HG03095 (cell line): ENCODE data around the gene VPS26A.
A peak's percentile ranks its signal among the peaks of the same experiment; 100 is the strongest.
"Not testable (repeated sequence)": the region's sequence is repeated elsewhere in the genome, so short reads cannot be mapped to it uniquely, and the experiment has no call there.

Experiments used
- ATAC-seq: cut with Tn5 transposase; IDR thresholded peaks from one replicate; pipeline ENCODE4 v1.9.1; 2021; ENCODE audit warnings: moderate library complexity; ENCODE audit not compliant: unreplicated experiment

VPS26A gene

DNA sequence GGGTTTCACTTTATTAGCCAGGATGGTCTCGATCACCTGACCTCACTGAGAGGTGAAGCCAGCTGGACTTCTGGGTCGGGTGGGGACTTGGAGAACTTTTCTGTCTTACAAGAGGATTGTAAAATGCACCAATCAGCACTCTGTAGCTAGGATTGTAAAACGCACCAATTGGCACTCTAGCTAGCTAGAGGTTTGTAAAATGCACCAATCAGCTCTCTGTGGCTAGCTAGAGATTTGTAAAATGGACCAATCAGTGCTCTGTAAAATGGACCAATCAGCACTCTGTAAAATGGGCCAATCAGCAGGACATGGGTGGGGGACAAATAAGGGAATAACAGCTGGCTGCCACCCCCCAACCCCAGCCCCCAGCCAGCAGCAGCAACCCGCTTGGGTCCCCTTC is 51.3 kb downstream of the VPS26A start:
- ATAC-seq = not testable (repeated sequence)

DNA sequence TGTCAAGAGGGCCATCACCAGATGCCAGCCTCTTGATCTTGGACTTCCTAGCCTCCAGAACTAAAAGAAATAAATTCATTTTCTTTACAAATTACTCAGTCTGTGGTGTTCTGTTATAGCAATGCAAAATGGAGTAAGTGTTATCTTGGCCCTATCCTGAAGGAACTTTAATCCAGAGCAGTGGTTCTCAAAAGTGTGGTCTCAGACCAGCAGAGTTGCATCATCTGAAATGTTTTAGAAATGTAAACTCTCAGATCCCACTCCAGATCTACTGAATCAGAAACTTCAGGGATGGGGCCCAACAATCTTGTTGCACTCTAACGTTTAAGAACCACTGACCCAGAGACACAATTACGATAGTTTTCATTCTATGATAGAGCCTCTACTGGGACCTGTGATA is 52.8 kb downstream of the VPS26A start:
- ATAC-seq = no peak

DNA sequence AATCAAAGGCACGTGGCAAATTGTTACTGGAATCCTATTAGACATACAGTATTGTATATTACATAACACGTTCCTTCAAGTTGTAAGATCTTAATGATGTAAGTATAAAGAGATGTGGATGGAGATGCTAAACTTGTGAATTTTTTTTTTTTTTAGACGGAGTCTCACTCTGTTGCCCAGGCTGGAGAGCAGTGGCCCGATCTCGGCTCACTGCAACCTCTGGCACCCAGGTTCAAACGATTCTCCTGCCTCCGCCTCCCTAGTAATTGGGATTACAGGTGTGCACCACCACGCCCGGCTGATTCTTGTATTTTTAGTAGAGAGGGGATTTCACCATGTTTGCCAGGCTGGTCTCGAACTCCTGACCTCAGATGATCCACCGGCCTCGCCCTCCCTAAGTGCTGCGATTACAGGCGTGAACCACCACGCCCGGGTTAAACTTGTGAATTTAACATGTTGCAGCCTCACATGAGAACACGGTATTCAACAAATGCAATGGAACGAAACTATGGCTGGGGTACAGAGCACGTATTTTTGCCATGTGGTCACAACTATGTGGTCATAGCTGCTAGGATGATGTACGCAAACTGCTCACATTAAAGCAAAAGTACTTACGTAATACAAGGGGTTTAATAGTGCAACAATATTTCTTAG is 55.2 kb downstream of the VPS26A start:
- ATAC-seq = peak; percentile 9

DNA sequence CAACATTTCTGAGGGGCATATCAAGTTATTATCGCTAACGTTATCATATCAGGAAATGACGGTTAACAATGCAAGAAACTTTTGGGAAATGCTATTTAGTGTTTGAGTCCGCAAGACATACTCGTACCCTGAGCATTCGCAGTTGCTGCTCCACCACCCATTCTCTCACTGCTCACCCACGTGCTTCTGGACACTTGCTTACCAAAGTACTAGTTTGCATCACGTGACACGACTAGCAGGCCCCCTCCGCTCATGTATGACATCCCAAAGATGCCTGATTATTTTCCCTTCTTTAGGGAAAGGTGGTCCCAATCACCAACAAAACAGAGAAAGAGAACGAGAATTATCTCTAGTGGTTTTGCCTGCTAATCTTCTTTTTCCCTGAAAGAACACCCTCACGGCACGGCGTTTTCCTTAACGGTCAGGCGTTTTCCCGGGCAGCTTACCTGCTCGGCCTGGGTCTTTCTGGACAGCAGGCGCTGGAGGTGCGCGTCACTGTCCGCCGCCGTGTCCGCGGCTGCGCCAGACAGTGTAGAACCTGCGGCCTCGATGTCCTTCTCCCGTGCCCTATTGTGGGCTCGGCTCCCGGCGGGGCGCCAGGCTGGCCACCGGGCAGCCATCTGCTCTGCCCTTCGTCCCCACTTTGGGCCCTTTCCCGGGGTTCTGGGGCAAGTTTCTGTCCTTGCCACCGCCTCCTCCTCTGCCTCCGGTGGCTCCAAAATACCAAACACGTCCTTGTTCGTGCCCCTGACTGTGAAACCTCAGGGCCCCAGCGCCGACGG is 56.0 kb downstream of the VPS26A start, which contains the start of gene SUPV3L1:
Gene SUPV3L1 (plus strand): TSS at position 492 of the 782 bp plus-strand sequence. CDS start 58 bp downstream, at position 550.
- peak; percentile 84 for ATAC-seq

DNA sequence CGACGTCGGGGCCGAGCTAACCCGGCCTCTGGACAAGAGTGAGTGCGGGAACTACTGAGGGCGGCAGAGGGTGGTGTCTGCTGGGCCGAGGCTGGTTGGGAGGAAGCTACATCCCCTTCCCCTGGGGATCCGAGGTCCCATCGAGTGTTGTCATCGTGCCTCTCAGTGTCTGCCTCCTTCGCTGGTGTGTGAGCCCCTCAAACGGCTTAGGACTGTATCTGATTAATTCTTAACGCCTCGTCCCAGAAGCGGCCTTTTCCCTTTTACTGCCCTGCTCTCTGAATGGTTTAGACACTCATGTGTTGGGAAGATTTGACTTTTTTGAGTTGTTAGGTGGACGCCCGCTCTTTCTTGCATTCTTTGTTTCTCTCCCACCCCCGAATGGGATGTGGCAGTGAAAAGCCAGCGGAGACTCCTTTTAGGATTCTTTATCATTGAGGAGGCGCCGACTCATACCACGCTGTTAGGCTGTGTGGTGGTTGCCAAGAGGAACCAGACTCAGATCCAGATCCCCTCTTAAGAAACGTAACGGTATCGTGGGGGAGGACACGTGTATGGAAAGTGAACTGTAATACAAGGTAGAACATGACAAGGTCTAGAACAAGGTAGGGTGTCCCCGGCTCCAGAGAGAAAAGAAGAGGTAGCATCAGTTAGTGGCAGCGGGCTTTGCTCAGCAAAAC is 56.7 kb downstream of the VPS26A start:
- ATAC-seq = peak; percentile 25

DNA sequence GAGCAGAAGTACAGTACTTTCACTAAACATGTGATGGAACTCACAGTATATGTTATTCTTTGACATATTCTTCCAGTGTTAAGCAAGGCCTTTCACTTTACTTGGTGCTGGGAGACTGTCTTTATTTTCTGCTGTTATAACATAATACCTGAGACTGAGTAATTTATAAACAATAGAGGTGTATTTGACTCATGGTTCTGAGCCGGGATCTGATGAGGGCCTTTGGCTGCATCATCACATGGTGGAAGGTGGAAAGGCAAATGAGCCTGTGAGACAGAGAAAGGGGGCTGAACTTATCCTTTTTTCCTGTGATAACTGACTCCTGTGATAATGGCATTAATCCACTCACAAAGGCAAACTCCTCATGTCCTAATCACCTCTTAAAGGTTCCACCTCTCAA is 57.5 kb downstream of the VPS26A start:
- ATAC-seq = no peak

DNA sequence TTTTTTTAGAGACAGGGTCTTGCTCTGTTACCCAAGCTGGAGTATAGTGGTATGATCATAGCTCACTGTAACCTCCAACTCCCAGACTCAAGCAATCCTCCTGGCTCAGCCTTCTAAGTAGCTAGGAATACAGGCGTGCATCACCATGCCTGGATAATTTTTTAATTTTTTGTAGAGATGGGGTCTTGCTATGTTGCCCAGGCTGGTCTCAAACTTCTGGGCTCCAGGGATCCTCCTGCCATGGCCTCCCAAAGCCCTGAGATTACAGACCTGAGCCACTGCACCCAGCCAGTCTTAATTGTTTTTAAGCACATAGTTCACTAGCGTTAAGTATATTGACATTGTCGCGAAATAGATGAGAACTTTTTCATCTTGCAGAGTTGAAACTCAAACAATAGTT is 58.0 kb downstream of the VPS26A start:
- no peak for ATAC-seq

DNA sequence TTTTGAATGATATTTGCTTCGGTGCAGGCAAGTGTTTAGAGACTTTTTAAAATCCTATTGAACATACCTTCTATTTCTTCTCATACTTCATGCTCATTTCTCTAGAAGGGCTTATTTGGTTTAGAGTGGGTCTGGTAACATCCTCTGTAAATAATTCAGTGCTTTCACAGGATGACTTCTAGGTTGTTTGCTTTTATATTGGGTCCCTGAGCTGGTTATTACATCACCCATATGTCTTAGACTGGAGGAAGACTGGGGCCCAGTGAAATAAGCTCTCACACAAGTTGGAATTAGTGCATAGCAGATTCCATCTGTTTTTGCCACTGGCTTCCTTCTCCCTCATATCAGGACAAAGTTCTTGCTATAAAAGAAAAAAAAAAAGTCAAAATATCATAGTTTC is 62.5 kb downstream of the VPS26A start:
- ATAC-seq = no peak

DNA sequence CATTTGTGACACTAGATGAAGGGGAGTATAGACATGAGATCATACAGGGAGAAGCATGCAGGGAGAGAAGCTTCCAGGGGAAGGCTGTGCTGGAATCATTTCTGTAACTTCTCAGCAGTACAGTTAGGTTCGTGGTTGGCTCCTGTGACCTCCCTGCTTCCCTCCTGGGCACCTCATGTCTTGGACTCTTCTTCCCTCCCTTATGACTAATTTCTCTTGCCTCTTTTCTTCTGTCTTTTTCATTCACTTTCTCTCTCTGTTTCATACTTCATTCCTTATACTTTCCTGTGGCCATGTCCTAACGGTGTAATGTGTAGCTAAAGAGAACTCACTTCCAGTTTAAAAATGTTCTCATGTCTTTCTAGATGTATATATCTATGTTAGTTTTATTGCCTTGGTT is 77.1 kb downstream of the VPS26A start:
- ATAC-seq = no peak

DNA sequence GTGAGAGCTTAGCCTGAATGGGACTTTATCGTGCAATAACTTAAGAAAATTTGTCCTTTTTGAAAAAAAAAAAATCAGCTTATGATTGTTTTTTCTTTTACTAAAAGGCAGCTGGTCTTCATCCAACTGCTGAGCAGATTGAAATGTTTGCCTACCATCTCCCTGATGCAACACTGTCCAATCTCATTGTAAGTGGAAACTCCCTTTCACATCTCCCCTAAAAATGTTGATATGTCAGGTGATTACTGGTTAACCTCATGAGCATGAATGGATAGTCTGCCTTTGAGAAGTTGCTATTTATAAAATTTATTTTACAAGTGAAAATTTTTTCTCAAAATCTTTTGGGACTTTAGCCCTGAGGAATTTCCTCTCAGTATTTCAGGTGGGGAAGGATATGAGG is 78.4 kb downstream of the VPS26A start:
- no peak for ATAC-seq

DNA sequence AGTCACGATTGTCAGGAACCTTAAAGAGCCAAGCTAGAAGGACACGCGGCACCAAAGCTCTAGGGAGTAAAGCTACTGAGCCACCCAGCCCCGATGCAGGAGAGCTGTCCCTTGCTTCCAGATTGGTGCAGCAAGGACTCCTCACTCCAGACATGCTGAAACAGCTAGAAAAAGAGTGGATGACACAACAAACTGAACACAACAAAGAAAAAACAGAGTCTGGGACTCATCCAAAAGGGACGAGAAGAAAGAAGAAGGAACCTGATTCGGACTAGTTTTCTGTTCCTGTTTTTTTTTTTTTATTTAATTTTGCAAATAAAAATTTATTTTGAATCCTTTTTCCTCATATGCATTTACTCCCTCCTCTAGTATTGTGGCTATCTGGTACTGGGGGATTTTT is 84.8 kb downstream of the VPS26A start:
- no peak for ATAC-seq

DNA sequence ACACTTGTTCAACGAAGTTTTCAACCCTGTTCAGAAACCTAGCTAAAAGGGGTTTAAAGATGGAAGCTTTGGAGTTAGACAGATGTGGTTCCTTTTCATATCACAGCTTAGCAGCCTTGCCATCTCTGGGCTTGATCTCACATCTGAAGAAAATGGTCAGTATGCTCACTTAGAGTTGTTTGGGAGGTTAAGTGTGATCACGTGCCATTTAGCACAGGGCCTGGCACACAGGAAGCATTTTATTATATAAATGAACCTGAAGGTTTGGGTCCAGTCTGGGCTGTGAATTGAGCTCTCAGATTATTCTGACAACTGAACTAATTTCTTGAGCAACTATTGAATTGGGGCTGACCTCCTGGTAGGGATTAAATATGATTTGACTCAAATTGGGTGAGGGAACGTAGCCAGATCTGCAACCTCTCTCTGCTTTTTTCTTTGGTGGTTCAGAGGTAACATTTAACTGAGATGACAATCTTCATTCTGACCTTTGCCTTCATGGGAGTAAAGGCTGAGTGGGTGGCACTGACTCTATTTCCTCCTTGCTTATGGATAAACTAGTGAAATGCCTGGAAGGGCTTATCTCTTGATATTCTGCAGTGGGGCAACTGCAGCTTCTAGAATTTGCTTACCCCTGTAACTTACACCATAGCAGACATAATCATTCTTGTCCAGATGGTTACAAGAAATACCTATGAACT is 86.0 kb downstream of the VPS26A start:
- no peak for ATAC-seq

DNA sequence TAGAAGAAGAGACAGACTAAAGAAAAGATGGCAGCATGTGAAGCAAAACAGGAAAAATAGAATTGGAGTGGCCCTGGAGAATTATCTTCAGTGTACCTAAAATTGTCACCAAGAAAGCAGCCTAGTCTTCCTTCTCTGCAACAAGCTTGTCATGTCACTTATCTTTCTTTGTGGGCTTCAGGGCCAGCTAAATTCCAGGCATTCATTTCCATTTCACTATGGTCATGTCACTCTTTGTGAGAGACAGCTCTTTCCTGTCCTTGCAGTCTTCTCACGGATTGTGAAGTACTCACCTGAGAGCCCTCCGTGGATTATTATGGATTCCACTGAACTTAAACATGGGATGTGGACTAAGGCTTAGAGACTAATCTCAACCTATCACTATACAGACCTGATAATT is 87.1 kb downstream of the VPS26A start:
- ATAC-seq = no peak

DNA sequence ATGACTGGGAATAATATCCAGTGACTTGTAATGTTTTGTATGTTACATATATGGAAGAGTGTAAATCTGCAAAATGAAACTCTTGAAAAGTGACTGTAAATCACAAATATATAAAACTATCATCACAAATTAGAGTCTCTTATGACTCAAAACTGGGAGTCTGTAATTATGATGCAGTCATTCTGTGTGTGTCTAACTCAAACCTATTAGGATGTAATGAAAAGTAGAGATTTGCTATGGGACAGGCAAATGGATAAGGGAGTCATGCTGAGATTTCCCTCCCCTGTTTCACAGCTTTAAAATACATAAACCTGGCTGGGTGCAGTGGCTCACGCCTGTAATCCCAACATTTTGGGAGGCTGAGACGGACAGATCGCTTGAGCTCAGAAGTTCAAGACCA is 87.5 kb downstream of the VPS26A start:
- ATAC-seq = no peak

DNA sequence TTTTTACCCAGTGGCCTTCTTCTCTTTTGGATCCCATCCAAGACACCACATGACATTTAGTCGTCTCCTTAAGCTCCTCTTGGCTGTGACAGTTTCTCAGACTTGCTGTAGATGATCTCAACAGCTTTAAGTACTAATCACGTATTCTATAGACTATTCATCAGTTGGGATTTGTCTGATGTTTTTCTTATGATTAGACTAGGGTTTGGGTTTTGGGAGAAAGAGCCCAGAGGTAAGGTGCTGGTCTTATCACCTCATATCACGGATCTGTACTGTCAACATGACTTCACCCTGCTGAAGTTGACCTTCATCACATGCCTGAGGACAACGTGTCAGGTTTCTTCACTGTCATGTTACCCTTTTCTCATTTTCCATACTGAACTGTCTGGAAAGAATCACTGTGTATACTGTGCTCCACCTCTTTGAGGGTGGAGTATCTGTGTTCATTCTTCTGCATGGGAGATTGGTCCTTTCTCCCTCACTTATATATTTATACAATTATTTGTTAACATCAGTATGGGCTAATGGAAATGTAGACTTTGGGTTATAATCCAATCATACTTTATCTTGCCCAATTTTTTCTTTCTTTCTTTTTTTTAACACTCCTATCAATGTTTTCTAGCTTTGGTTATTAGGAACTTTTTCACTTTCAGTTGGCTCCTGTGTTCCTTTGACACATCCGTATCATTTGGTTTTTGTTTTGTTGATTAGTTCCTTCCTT is 89.8 kb downstream of the VPS26A start:
- no peak for ATAC-seq

DNA sequence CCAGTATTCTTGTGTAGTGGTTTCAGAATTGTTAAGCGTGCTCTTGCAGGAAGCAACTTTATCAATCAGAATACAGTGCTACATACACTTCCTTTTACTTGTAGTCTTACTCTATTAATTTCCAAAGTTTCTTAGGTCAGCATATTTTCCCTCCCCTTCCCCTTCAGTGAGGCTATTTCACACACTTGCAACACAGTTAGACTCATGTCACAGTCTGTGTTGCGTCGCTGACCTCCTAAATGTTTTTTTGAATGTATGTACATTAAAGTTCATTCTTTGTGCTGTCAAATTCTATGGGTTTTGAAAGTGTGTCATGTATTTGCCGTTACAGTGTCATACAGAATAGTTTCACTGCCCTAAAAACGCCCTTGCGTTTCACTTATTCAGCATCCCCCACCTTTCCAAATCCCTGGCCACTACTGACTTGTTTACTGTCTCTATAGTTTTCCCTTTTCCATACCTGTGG is 90.7 kb downstream of the VPS26A start:
- ATAC-seq = no peak

DNA sequence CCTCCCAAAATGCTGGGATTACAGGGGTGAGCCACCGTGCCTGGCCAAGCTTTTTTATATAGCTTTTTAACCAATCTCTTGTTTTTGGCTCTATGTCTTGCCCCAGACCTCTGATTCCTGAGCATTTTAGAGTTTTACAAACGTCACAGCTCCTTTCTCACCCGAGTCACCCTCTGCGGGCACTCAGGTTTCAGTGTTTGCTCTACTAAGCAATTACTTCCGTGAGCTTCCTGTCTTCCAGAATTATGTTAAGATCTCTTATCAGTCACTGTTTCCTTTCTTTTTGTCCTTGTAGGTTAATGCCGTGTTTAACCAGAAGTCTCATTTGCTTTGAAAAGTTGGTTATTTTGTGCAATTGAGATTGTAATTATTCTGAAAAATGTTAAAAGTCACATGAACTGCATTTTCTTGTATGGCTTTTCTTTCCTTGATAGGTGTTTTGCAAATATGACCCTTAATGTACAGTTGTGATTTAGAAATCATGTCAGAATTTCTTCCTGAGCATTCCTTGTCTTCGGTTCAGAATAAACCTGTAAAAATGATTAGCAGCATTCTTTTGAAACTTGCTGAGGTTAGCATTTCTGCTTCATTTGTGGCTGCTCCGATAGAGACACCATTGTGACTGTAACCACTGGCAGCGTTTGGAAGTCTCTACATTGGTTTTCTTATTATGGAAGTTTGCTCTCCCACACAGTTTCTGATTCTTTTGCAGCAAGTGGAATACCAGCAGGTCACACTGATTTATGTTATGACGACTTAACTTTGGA is 91.6 kb downstream of the VPS26A start:
- ATAC-seq = no peak

DNA sequence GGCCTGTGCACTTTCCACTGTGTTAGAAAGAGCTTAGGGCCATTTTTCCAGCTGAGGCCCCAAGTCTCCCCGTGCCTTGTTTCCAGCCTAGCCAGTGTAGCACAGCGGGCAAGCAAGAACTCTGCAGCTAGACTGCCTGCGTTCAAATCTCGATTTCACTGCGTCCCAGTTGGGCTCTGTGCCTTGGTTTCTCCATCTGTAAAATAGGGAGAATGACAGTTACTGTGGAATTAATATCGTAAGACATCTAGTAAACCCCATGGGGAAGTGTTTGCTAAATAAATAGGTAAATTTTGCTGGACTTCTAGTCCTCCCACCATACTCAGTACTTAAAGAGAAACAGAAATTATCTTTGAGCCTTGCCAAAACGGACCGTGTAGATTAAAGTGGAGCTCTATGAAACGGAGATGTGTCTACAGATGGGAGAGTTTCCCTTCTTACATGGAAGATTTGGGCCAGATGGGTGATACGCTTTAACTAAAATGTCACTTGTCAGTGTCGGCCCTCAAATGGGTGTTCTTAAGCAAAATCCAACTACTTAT is 92.7 kb downstream of the VPS26A start:
- no peak for ATAC-seq

DNA sequence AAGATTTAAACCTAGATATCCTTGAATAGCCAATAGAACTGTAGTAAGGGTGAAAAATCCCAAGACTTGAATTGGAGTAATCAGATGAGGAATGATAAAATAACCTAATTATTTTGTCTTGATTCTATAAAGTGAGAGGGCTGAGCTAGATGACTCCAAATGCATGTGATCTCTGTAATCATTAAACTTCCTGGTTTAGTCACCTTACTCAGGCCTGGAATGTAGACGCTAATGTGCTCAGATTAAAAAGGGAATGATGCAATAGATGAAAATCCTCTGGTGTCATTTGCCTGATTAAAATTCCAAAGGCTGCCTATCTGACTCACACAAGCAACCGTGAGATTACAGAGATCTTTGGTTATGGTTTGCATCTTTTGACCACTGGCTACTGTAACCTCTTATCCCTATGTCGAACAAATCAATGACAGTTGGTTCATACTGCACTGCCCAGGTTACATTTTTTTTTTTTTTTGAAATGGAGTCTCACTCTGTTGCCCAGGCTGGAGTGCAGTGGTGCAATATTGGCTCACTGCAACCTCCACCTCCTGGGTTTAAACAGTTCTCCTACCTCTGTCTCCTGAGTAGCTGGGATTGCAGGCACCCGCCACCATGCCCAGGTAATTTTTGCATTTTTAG is 93.3 kb downstream of the VPS26A start:
- ATAC-seq = no peak
